Neural progenitor cell (in vitro differentiated cells): ENCODE results near the gene OR2T1. TPM values are rescaled to one million over a fixed set of nuclear protein-coding genes. Genes with fewer than 3 reads are reported as not detected.
"Not testable (repeated sequence)": the region's sequence is repeated elsewhere in the genome, so short reads cannot be mapped to it uniquely, and the experiment has no call there.

ENCODE experiments used
- DNase-seq: peaks from one replicate; pipeline ENCODE4 v3.0.0-alpha.2; 2016; ENCODE audit warnings: low spot score
- H2AFZ ChIP-seq: fragments of 200-600 bp; sonication (generic); replicated peaks from 2 replicates; pipeline ENCODE4 v1.6.1; 2016; ENCODE audit warnings: antibody characterized with exemption
- H3F3A ChIP-seq: fragments of 200-600 bp; sonication (generic); 2 replicates; pipeline ENCODE4 v1.6.1; 2016; ENCODE audit warnings: antibody characterized with exemption, low read depth
- H3K27ac ChIP-seq: fragments of 200-600 bp; sonication (generic); 2 replicates; pipeline ENCODE4 v1.5.1; 2016; ENCODE audit warnings: mild to moderate bottlenecking
- H3K27me3 ChIP-seq: fragments of 200-600 bp; sonication (generic); 2 replicates; pipeline ENCODE4 v1.6.1; 2016; ENCODE audit warnings: mild to moderate bottlenecking, moderate library complexity
- H3K36me3 ChIP-seq: fragments of 200-600 bp; sonication (generic); 2 replicates; pipeline ENCODE4 v1.5.1; 2016
- H3K4me1 ChIP-seq: fragments of 200-600 bp; sonication (generic); 2 replicates; pipeline ENCODE4 v1.6.1; 2016; ENCODE audit warnings: mixed run types
- H3K4me2 ChIP-seq: fragments of 200-600 bp; sonication (generic); 2 replicates; pipeline ENCODE4 v1.6.1; 2016
- H3K4me3 ChIP-seq: fragments of 200-600 bp; sonication (generic); 2 replicates; pipeline ENCODE4 v1.5.1; 2016
- H3K79me2 ChIP-seq: fragments of 200-600 bp; sonication (generic); 2 replicates; pipeline ENCODE4 v1.6.1; 2016; ENCODE audit warnings: low read depth
- H3K9ac ChIP-seq: fragments of 200-600 bp; sonication (generic); 2 replicates; pipeline ENCODE4 v1.6.1; 2016
- H3K9me3 ChIP-seq: fragments of 200-600 bp; sonication (generic); 2 replicates; pipeline ENCODE4 v1.5.1; 2016; ENCODE audit warnings: low read depth
- H4K20me1 ChIP-seq: fragments of 200-600 bp; sonication (generic); 2 replicates; pipeline ENCODE4 v1.6.1; 2016; ENCODE audit warnings: low read depth
- H3K27ac Mint-ChIP-seq: 3 replicates; pipeline ENCODE4 v1.8.0; 2021; ENCODE audit warnings: mixed read lengths
- H3K27me3 Mint-ChIP-seq: 2 replicates; pipeline ENCODE4 v1.8.0; 2022; ENCODE audit warnings: low read depth, mild to moderate bottlenecking, inconsistent platforms, moderate library complexity, mixed read lengths; ENCODE audit not compliant: insufficient read depth
- H3K36me3 Mint-ChIP-seq: 3 replicates; pipeline ENCODE4 v1.8.0; 2021; ENCODE audit warnings: mixed read lengths
- H3K4me1 Mint-ChIP-seq: 3 replicates; pipeline ENCODE4 v1.8.0; 2021; ENCODE audit warnings: mixed read lengths
- H3K4me3 Mint-ChIP-seq: 3 replicates; pipeline ENCODE4 v1.8.0; 2021; ENCODE audit warnings: mild to moderate bottlenecking, moderate library complexity, mixed read lengths
- H3K9me3 Mint-ChIP-seq: 3 replicates; pipeline ENCODE4 v1.8.0; 2020; ENCODE audit warnings: mixed read lengths
- total RNA-seq: library from RNA; depleted of rRNA; stranded (reverse); fragments of >200 nt; gene quantifications from 2 replicates; pipeline ENCODE4 v1.2.3, GENCODE V29; 2015; ENCODE audit warnings: low replicate concordance

Gene OR2T1
- total RNA-seq, 1 donor from 2014 or later, result not detected

- H3K9ac ChIP-seq, H3K4me3 Mint-ChIP-seq, H3K27me3 Mint-ChIP-seq, H3K4me3 ChIP-seq, H3F3A ChIP-seq, DNase-seq, H4K20me1 ChIP-seq, H2AFZ ChIP-seq, H3K36me3 ChIP-seq, H3K27ac ChIP-seq, H3K4me2 ChIP-seq, H3K4me1 Mint-ChIP-seq, H3K27ac Mint-ChIP-seq, H3K9me3 ChIP-seq, H3K36me3 Mint-ChIP-seq, H3K79me2 ChIP-seq, H3K4me1 ChIP-seq, H3K27me3 ChIP-seq: not testable (repeated sequence)
- H3K9me3 Mint-ChIP-seq, result peaks cover 12% of the 10 kb centered on the region
Observed at GRCh38 chr1:248448409-248449074, 45.7 kb downstream of the OR2T1 start.

- not testable (repeated sequence) for H3K4me3 ChIP-seq, H3K4me1 Mint-ChIP-seq, H3K9me3 Mint-ChIP-seq, H3K27ac Mint-ChIP-seq, H3K36me3 ChIP-seq, H3F3A ChIP-seq, DNase-seq, H3K27me3 ChIP-seq, H3K4me3 Mint-ChIP-seq, H3K9me3 ChIP-seq, H4K20me1 ChIP-seq, H3K4me2 ChIP-seq, H3K4me1 ChIP-seq, H2AFZ ChIP-seq, H3K27ac ChIP-seq, H3K9ac ChIP-seq, H3K79me2 ChIP-seq, H3K36me3 Mint-ChIP-seq, H3K27me3 Mint-ChIP-seq
Observed at GRCh38 chr1:248449821-248450465, 47.1 kb downstream of the OR2T1 start.

GRCh38 chr1:248450466-248451145 is 47.8 kb downstream of the OR2T1 start:
- H3K36me3 ChIP-seq, H4K20me1 ChIP-seq, H3K9me3 ChIP-seq, H3K9ac ChIP-seq, H3K4me1 ChIP-seq, H3K4me3 ChIP-seq, H3K79me2 ChIP-seq, H3K27me3 ChIP-seq, H3K4me2 ChIP-seq, H3K27ac Mint-ChIP-seq, H3K4me1 Mint-ChIP-seq, H3K4me3 Mint-ChIP-seq, H3K36me3 Mint-ChIP-seq, H2AFZ ChIP-seq, DNase-seq, H3K9me3 Mint-ChIP-seq, H3K27ac ChIP-seq, H3K27me3 Mint-ChIP-seq, H3F3A ChIP-seq: not testable (repeated sequence)

- H3K36me3 ChIP-seq, H3K27me3 Mint-ChIP-seq, H3K27me3 ChIP-seq, H3K4me2 ChIP-seq, H3K9me3 ChIP-seq, H3K4me3 Mint-ChIP-seq, H3K4me3 ChIP-seq, H3K4me1 ChIP-seq, H3K36me3 Mint-ChIP-seq, H3F3A ChIP-seq, DNase-seq, H3K27ac Mint-ChIP-seq, H3K9me3 Mint-ChIP-seq, H3K4me1 Mint-ChIP-seq, H3K9ac ChIP-seq, H4K20me1 ChIP-seq, H3K79me2 ChIP-seq, H3K27ac ChIP-seq, H2AFZ ChIP-seq: not testable (repeated sequence)
Observed at GRCh38 chr1:248453619-248454018, 50.8 kb downstream of the OR2T1 start.

- not testable (repeated sequence) for H3K36me3 ChIP-seq, H3K4me2 ChIP-seq, H3K4me3 Mint-ChIP-seq, H3F3A ChIP-seq, H3K9me3 Mint-ChIP-seq, H3K27me3 Mint-ChIP-seq, H2AFZ ChIP-seq, H3K27ac Mint-ChIP-seq, H3K9ac ChIP-seq, H3K4me1 Mint-ChIP-seq, H3K27ac ChIP-seq, H3K9me3 ChIP-seq, DNase-seq, H4K20me1 ChIP-seq, H3K36me3 Mint-ChIP-seq, H3K4me3 ChIP-seq, H3K27me3 ChIP-seq, H3K4me1 ChIP-seq, H3K79me2 ChIP-seq
Observed at GRCh38 chr1:248455045-248455444, 52.2 kb downstream of the OR2T1 start.

- not testable (repeated sequence) for H4K20me1 ChIP-seq, H3K4me3 Mint-ChIP-seq, H3K4me3 ChIP-seq, DNase-seq, H3K27me3 Mint-ChIP-seq, H3K36me3 ChIP-seq, H3K9ac ChIP-seq, H3K27ac Mint-ChIP-seq, H3K79me2 ChIP-seq, H3F3A ChIP-seq, H3K9me3 Mint-ChIP-seq, H2AFZ ChIP-seq, H3K4me1 Mint-ChIP-seq, H3K36me3 Mint-ChIP-seq, H3K4me2 ChIP-seq, H3K4me1 ChIP-seq, H3K27ac ChIP-seq, H3K27me3 ChIP-seq
- peaks cover 14% of the 10 kb centered on the region for H3K9me3 ChIP-seq
Observed at GRCh38 chr1:248456635-248457034, 53.8 kb downstream of the OR2T1 start.

Other genes starting within 250 kb of the OR2T1 start
- not detected in 2 replicates for gene OR2M2, start 228.2 kb upstream of the OR2T1 start, total RNA-seq
- not detected in 2 replicates for gene OR2M3, start 205.8 kb upstream of the OR2T1 start, total RNA-seq
- gene OR2M4, start 171.6 kb upstream of the OR2T1 start, total RNA-seq, result not detected in 2 replicates
- not detected in 2 replicates for gene OR2T33, start 125.1 kb upstream of the OR2T1 start, total RNA-seq
- not detected in 2 replicates for gene OR2T12, start 99.6 kb upstream of the OR2T1 start, total RNA-seq
- gene OR2M7, start 78.5 kb upstream of the OR2T1 start, total RNA-seq, result not detected in 2 replicates
- gene OR14C36, start 54.3 kb upstream of the OR2T1 start, total RNA-seq, result not detected in 2 replicates
- gene OR2T4, start 41.4 kb upstream of the OR2T1 start, total RNA-seq, result not detected in 2 replicates
- not detected in 2 replicates for gene OR2T6, start 27.3 kb upstream of the OR2T1 start, total RNA-seq
- not detected in 2 replicates for gene OR2T2, start 42.6 kb downstream of the OR2T1 start, total RNA-seq
- not detected in 2 replicates for gene OR2T3, start 70.3 kb downstream of the OR2T1 start, total RNA-seq
- not detected in 2 replicates for gene OR2T5, start 85.5 kb downstream of the OR2T1 start, total RNA-seq
- not detected in 2 replicates for gene OR2G6, start 105.0 kb downstream of the OR2T1 start, total RNA-seq
- not detected in 2 replicates for gene OR2T29, start 159.7 kb downstream of the OR2T1 start, total RNA-seq
- gene OR2T34, start 171.7 kb downstream of the OR2T1 start, total RNA-seq, result not detected in 2 replicates
- gene OR2T10, start 194.7 kb downstream of the OR2T1 start, total RNA-seq, result not detected in 2 replicates
- gene OR2T11, start 232.0 kb downstream of the OR2T1 start, total RNA-seq, result not detected in 2 replicates
- gene OR2T35, start 242.2 kb downstream of the OR2T1 start, total RNA-seq, result not detected in 2 replicates